ENCODE results near the gene AAK1.
A peak's percentile ranks its signal among the peaks of the same experiment; 100 is the strongest.
"Not testable (repeated sequence)": the region's sequence is repeated elsewhere in the genome, so short reads cannot be mapped to it uniquely, and the experiment has no call there.

The AAK1 gene

DNA sequence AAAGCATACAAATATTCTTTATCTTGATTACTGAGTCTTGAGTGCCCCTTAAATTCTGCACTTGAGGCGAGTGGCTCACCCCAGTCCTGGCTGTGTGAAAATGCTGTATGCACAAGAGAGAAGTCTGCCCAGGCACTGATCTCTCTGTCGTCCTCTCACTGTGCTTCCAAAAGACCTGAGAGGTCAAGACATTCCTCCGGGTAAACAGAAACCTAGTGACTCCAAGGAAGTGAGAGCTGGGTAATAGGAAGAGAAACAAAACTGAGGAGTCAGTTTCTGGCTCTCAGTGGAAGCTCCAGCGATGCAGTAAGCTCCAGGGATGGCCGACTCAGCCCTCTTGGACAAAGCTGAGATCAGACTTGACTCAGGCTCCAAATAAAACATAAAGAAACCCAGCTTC lies 70.9 kb downstream of the AAK1 start:
- no peak for DNase-seq

DNA sequence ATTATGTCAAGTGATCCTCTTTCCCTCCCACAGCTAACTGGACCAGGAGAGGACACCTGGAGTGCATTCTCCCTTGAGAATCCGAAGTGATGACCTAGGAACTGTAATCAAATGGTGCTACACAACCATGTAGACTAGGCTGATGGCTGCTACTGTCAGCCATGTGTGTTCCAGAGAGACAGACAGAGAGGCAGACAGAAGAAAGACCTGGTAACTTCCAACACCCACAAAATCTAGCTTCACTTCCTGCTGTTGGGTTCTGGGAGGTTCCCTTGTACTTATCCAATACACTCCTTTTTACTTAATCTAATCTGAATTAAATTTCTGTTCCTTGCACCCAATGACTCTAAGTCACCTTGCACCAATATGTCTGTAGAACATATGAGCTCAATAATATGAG lies 72.3 kb downstream of the AAK1 start:
- no peak for DNase-seq

DNA sequence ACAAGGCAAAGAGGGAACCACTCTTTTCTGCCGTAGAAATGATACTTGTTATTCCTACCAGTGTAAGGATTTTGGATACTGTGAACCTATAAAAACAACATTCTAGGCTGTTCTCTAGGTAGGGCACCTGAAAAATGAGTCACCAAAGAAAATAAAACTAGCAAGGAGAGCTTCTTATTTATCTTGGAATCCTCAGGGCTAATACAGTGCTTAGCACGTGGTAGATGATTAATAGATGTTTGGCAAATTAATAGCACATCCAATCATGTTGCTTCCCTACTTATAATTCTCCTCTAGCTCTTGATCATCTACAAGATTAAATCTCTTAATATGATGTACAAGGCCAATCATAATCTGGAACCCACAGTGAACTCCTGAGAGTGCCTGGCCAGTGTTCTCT lies 73.1 kb downstream of the AAK1 start:
- DNase-seq, result no peak

DNA sequence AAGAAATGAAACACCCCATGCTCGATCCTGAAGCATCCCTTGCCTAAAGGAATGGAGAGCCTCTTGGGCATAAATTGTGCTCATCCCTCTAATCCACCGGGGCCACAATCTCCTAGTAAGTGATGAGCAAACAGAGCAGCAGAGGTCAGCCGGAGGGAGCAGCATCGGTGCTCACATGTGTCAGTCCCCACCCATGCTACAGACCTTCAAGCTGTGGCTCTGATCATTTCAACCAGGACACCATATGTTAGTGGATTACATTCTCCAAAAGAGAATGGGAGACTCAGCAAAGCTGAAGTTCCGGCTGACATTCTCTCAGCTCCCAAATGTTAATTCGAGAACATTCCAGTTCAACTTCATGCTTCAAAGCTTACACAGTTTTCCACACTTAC lies 75.6 kb downstream of the AAK1 start:
- DNase-seq, result no peak

DNA sequence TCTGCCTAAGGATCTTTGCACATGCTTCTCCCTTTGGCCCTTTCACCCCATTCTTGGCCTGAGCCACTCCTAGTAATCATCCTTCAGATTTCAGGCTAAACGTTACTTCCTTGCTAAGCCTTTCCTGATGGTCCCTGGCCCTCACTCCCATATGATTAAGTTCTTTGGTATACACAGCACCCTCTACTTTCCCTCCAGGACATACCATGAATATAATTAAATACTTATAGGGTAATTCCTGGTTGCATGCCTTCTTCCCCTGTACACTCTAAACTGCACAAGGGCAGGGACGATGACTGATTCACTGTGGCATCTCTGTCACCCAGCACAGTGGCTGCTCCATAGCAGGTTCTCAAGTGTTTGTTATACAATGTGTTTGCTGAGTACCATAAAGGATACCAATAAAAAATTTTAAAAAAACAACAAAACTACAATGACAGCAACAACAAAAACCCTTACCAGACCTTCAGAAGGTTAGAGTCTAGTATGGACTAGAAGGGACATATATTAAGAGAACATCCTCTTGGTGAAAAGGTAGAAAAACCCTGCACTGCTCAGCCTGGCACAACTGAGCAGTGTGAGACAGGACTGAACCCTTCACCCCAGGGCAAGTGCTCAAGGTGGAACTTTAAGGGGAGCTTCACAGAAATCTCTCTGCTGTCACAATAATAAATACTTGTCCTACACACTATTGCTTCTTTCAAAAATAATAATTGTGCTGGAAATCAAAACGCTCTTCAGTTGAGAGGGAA lies 76.2 kb downstream of the AAK1 start:
- no peak for DNase-seq

DNA sequence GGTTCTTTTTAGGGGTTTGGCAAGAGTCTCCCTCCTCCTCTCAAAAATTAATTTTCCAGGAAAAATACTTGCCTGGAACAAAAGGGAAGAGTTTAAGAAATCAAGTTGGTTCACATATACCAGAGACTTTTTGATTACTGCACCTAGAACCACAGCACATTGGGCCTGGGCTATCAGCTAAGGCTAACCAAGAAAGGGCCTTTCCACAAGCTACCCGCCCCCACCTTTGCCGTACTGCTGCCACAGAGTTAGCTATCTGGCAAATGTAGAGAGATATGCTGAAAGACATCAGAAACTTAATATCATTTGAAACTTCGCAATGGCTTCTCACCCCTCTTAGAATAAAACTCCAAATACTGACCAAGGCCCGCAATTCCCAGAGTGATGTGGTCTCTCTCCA lies 76.9 kb downstream of the AAK1 start:
- DNase-seq, result no peak

DNA sequence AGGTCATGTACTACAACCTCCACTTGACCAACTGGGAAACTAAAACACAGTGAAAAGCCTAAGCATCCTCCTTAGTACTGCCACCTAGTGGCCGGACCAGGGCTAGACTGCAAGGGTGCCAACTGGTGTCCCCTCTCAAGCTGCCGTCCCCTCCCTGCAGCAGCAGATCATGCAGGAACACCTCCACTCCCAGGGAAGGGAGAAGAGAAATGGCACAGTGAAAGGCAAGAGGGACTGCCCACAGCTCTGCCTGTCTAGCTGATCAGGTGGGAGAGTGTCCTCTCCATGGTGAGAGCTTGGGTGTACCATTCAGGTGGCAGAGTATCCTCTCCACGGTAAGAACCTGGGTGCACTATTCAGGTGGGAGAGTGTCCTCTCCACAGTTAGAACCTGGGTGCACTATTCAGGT lies 78.1 kb downstream of the AAK1 start:
- DNase-seq, result peak in 30 of 51 donors; percentile 4 to 68 (median 32)

DNA sequence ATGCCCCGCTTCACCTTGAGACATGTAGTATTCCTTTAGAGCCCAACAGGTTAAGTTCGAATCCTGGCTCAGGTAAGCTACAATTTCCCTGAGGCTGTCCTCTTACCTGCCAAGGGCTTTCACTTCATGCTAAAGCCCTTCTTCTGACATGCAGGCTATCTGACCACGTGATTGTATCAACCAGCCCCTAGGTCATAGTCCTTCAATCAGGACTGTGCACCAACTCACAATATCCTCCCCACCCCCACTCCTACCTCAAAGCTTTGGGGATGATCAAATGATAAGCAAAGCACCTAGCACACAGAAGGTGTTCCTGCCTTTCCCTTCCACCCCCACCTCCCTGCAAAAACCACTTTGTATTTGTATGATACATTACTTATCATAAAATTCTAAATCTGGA lies 78.9 kb downstream of the AAK1 start:
- no peak for DNase-seq

DNA sequence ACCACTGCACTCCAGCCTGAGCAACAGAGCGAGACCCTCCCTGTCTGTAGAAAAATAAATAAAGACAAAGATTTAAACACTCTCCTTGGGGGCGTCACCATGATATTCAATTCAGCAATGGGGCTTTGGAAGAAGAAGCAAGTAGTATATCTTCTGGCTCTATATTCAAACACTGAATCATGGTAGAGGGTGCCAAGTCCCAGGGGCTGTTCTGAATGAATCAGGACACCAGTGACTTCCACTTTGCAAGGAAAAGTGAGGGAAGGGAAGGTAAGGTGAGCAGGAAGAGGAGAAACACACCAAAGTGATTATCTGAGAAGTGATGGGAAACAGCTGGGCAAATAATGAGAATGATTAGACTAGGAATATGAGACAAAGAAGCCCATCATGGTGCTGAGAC lies 80.5 kb downstream of the AAK1 start:
- no peak for DNase-seq

DNA sequence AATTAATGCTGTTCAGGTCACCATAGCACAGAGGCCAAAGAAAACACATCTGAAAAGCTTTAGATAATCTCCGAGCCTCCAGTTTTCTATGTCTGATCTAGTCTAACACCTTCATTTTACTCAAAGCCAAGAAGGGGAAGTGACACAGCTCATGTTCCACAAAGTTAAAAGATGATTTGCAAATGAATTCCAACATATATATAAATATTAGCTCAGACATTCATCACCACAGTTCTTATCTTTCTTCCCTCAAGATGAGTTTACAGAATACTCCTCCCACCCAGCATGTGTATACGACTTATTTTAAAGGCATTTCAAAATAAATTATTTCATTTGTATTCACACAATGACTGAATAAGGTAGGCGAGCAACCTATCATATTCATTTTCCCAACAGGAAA lies 82.4 kb downstream of the AAK1 start:
- DNase-seq, result no peak

DNA sequence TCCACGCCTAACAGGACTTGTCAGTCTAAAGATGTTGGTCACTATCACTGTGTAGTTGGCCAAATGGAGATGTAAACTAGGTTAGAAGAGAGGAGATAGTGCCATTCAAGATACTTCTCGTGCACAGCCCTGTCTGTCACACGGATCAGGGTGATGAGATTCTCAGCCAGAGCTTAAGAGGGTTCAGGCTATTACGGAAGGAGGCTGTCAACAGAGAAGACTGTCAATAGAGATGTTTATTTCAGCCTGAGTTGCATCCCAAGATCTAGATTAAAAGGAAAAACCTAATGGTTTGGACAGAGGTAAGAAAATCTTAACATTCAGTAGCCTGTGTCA lies 83.4 kb downstream of the AAK1 start:
- no peak for DNase-seq

DNA sequence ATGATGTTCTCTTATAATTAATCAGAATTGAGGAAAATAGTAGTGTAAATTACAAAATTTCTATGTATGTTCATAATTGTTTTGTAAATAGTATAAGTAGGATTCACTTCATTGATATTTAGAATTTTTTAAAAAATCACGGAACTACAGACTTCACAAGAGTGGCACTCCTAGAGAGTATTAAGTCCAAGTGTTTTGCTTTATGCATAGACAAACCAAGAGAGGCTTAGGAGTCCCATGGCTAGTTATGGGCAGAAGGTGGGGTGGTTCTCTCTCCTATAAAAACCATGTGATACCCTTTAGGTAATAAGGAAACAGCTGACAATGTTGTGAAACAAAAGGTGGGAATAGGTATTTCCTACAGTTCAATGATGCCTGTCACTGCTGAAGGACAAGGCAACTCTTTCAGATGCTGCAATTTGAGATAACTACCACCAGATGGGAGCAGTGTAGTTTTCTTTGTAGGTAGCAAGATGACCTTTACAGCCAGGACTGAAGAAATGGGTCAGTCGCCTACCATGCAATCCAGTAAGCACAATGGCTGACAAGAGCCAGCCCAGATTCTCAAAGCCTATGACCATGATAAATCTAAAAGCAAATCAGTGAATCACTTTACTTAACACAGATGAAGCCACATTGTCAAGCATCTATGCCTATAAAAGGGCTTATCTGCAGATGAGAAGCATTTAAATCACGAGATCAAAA lies 83.9 kb downstream of the AAK1 start:
- peak in 2 of 51 donors; percentile 5 to 18 for DNase-seq

DNA sequence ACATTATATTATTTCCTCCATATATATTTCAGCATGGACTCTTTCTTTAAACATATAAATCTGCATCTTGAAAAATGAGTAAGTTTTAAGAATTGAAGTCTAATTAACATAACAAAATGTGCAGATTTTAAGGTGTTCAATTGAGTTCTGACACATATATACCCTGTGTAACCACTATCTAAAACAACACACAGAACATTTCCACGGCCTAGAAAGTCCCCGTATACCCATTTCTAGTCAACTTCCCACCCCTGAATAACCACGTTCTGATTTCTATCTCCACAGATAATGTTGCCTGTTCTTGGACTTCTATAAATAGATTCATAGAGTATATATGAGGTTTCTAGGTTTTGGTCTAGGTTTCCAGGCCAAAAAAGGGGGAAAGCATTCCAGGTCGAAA lies 87.5 kb downstream of the AAK1 start:
- no peak for DNase-seq

DNA sequence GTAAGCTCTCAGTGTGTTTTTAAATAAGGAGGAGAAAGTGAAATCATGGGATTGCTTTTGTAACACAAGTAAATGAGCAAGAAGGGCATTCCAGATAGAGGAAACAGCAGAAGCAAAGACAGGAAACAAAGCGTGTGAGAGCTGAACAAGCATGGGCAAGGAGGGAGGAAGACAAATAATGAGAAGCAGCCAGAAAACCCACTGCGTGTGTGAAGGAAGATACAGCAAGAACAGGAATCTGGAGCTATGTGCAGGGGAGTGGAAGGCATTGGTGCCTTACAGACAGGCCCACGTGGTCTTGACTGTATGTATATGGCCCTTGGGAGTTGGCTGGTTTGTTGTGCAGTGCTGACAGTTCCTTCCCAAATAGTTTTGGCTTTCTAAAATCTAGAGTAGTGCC lies 88.6 kb downstream of the AAK1 start:
- DNase-seq, result peak in 1 of 51 donors; percentile 2

DNA sequence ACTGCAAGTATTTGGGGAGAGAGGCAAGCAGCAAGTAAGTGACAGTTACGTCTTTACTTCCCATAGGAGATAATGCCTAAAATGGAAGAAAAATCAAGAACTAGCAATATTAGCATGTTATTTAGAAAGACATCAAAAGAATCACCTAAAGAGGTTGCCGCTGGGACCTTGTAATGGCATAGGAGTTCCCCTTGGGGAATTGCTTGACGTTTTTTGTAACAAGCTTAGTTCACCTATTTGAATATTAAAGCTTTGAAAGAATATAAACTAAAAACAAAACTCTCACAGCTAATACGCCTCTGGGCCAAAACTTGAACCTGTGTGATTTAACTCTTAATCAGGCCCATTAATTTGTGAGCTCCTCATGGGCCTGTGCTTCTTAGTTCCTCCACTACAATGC lies 89.0 kb downstream of the AAK1 start:
- DNase-seq, result no peak

DNA sequence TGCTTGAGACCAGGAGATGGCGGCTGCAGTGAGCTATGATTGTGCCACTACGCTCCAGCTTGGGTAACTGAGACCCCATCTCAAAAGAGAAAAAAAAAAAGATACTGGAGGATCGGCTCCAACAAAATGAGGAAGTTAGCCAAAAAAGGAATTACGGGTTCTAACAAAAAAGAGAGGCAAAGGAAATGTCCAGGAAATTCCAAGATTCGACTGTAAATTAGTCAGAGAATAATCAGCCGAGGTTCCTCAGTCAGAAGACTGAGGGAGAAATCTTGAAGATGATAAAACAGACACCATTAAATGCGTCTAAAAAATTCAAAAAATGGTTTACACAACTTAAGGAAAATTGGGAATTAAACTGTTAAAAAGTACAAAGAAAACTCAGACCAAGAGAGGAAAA lies 89.5 kb downstream of the AAK1 start:
- no peak for DNase-seq

DNA sequence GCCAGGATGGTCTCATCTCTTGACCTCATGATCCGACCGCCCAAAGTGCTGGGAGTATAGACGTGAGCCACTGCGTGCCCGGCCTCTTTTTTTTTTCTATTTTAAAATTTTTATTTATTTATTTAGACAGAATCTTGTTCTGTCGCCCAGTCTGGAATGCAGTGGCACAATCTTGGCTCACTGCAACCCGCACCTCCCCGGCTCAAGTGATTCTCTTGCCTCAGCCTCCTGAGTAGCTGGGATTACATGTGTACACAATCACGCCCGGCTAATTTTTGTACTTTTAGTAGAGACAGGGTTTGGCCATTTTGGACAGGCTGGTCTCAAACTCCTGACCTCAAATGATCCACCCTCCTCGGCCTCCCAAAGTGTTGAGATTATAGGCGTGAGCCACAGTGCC lies 93.0 kb downstream of the AAK1 start:
- DNase-seq, result not testable (repeated sequence)

DNA sequence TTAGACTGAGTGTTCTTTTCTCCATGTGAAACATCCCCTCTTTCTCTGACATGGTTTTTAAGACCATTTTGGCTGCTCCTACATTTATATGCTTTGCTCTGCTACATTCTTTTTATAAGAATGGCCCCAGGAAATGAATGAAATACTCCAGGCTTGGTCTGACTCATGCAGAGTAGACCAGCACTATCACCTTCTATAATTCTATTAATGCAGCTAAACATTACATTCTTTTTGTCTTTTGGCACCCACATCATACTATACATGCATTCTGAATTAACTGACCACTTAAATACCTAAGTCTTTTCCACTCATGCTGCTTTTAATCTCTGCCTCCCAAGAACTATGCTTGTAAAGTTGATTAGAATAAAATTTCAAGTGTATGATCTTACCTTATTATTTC lies 94.1 kb downstream of the AAK1 start:
- DNase-seq, result no peak

DNA sequence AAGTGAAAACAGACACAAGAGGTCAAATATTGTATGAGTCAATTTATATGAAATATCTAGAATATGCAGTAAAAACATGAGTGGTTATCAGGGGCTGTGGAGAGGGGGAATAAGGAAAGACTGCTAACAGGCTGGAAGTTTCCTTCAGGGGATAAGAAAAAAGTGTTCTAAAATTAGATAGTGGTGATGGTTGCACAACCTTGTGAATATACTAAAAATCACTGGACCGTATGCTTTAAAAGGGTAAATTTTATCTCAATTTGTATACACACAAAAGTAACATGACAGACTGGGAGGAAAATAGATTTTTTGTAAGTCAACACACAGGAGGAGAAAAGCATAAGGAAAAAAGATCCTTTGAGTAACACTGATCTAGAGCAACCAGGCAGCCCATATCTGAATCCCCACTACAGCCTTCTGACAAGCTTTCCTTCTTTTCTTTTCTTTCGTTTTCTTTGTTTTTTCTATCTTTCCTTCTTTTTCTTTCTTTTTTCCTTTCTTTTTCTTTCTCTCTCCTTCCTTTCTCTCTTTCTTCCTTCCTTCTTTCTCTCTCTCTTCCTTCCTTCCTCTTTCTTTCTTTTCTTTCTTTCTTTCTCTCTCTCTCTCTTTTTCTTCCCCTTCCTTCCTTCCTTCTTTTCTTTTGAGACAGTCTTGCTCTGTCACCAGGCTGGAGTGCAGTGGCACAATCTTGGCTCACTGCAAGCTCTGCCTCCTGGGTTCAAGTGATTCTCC lies 95.4 kb downstream of the AAK1 start:
- no peak for DNase-seq

DNA sequence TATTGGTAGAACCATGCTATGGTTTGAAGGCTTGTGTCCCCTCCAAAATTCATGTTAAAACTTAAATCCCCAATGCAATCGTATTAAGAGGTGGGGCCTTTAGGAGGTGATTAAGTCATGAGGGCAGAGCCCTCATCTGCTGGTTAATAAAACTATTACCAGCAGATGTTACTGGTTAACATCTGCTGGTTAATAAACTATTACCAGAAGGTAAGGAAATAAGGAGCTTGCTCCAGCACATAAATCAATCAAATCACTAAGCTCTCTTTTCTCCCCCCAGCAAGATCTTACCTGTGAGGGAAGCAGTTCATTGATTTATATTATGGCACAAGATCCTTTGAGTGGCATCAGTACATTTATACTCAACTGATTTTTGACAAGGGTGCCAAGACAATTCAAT lies 96.9 kb downstream of the AAK1 start:
- no peak for DNase-seq

DNA sequence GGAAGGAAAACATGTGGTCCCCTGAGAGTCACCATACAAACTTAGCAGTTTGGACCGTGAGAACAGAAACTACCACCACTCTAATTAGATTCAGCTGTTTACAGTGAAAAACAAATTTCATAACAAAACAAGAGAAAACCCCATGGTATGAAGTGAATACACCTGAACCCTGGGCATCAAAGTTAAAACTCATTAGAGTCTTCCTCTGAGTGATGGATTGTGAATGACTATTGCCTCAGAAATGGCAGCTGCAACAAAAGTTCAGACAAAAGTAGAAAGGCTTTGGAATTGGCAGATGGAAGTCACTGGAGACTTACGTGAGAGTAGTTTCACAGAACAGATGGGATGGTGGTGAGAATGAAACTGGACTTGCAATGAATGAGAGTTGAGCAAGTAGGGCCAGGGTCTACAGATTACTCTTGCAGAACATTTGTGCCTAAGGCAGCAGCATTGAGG lies 98.0 kb downstream of the AAK1 start:
- DNase-seq, result no peak

DNA sequence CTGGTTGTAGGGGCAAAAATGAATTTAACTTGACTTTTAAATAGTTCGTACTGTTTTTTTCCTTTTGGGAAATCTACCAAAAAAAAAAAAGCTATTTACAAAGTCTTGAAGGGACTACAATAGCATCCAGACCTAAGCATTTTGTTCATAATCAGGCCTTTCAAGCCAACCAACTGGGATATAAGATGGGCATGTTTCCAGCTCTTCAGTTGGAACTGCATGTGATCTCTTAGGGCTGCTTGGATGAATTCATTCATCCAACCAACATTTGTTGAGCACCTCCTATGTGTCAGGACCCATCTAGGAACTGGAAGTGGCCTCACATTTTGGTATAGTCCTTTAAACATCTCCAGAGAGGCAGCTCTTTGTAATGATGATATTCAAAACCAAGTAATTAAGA lies 98.6 kb downstream of the AAK1 start:
- DNase-seq, result peak in 5 of 51 donors; percentile 1 to 41 (median 9)

DNA sequence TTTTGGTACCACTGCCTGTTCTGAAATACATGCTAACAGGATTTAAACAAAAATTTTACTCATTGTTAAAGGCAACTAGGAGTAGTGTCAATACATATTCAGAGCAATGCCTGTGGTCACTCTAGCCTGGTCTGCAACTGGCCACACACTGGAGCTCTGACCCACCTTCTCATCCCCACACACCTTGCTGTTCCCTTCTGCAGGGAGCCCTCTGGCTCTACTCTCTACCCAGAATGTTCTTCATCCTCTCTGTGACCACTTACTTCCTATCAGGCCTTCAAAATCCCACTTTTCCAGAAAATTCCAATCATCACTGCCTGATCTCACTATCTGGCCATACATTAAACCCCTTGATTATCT lies 104.0 kb downstream of the AAK1 start:
- no peak for DNase-seq
